ENCODE measurements around the gene FAXC.
"Not testable (repeated sequence)": the region's sequence is repeated elsewhere in the genome, so short reads cannot be mapped to it uniquely, and the experiment has no call there.

FAXC gene

GRCh38 chr6:99282479-99283062 is 66.9 kb downstream of the FAXC start:
- no peak for DNase-seq

GRCh38 chr6:99276747-99277146 is 72.7 kb downstream of the FAXC start:
- DNase-seq, result no peak

GRCh38 chr6:99270826-99271225 is 78.6 kb downstream of the FAXC start:
- DNase-seq, result no peak

GRCh38 chr6:99270030-99270429 is 79.4 kb downstream of the FAXC start:
- no peak for DNase-seq

- no peak for DNase-seq
Observed at GRCh38 chr6:99269207-99269606, 80.3 kb downstream of the FAXC start.

GRCh38 chr6:99266996-99267395 is 82.5 kb downstream of the FAXC start:
- not testable (repeated sequence) for DNase-seq

- DNase-seq, result not testable (repeated sequence)
Observed at GRCh38 chr6:99265447-99265846, 84.0 kb downstream of the FAXC start.

- DNase-seq, result no peak
Observed at GRCh38 chr6:99254616-99255550, 94.6 kb downstream of the FAXC start.

- no peak for DNase-seq
Observed at GRCh38 chr6:99253271-99253670, 96.2 kb downstream of the FAXC start.

- no peak for DNase-seq
Observed at GRCh38 chr6:99252421-99252820, 97.1 kb downstream of the FAXC start.

- no peak for DNase-seq
Observed at GRCh38 chr6:99250476-99250875, 99.0 kb downstream of the FAXC start.

GRCh38 chr6:99246602-99247001 is 102.9 kb downstream of the FAXC start:
- no peak for DNase-seq

- no peak for DNase-seq
Observed at GRCh38 chr6:99241905-99242534, 107.5 kb downstream of the FAXC start.

GRCh38 chr6:99236010-99236409 is 113.5 kb downstream of the FAXC start:
- DNase-seq, result no peak

GRCh38 chr6:99233219-99233618 is 116.3 kb downstream of the FAXC start:
- no peak for DNase-seq

GRCh38 chr6:99232056-99232455 is 117.4 kb downstream of the FAXC start:
- DNase-seq, result no peak

GRCh38 chr6:99225172-99225571 is 124.3 kb downstream of the FAXC start:
- no peak for DNase-seq

Measured in activated CD8-positive, alpha-beta memory T cell treated with anti-CD3 and anti-CD28 coated beads, Interleukin-2, amount 50 U/mL, for 48 hours (primary cell).